GM12891 (cell line): ENCODE measurements around the gene RBM34. TPM values are rescaled to one million over a fixed set of nuclear protein-coding genes. Genes with fewer than 3 reads are reported as not detected.
A peak's percentile ranks its signal among the peaks of the same experiment; 100 is the strongest.
"Not testable (repeated sequence)": the region's sequence is repeated elsewhere in the genome, so short reads cannot be mapped to it uniquely, and the experiment has no call there.

ENCODE experiments used
- DNase-seq: peaks from one replicate; pipeline ENCODE4 v3.0.0; 2011; ENCODE audit warnings: low spot score; ENCODE audit not compliant: insufficient read length
- FAIRE-seq: peaks from 2 replicates; lab custom pipeline; 2011; peaks lifted over from hg19 to GRCh38; lab: Jason Lieb, UNC
- PAX5 ChIP-seq: IDR thresholded peaks from 2 replicates; pipeline ENCODE4 v1.6.1; 2011; ENCODE audit warnings: low read length, moderate library complexity, mild to moderate bottlenecking; ENCODE audit not compliant: insufficient read depth, severe bottlenecking
- POLR2A ChIP-seq: IDR thresholded peaks from 2 replicates; pipeline ENCODE4 v1.6.1; 2011; ENCODE audit warnings: low read depth, low read length, control low read depth
- POLR2AphosphoS5 ChIP-seq: IDR thresholded peaks from 2 replicates; pipeline ENCODE4 v1.6.1; 2011; ENCODE audit warnings: low read depth, low read length, control low read depth
- POU2F2 ChIP-seq: IDR thresholded peaks from 2 replicates; pipeline ENCODE4 v1.6.1; 2011; ENCODE audit warnings: low read depth, mild to moderate bottlenecking, control low read depth, low read length, moderate library complexity
- SPI1 ChIP-seq: IDR thresholded peaks from 2 replicates; pipeline ENCODE4 v1.6.1; 2011; ENCODE audit warnings: low read depth, low read length, control low read depth
- TAF1 ChIP-seq: IDR thresholded peaks from 2 replicates; pipeline ENCODE4 v1.6.1; 2011; ENCODE audit warnings: low read depth, low read length, control low read depth
- polyA plus RNA-seq: library from polyadenylated mRNA; unstranded; fragments of >200 nt; gene quantifications from one replicate; pipeline ENCODE4 v1.2.1, GENCODE V29; 2012; ENCODE audit warnings: low read depth, missing spikeins, inconsistent platforms; ENCODE audit not compliant: missing spikeins

RBM34 gene
- 116 TPM for polyA plus RNA-seq

DNA sequence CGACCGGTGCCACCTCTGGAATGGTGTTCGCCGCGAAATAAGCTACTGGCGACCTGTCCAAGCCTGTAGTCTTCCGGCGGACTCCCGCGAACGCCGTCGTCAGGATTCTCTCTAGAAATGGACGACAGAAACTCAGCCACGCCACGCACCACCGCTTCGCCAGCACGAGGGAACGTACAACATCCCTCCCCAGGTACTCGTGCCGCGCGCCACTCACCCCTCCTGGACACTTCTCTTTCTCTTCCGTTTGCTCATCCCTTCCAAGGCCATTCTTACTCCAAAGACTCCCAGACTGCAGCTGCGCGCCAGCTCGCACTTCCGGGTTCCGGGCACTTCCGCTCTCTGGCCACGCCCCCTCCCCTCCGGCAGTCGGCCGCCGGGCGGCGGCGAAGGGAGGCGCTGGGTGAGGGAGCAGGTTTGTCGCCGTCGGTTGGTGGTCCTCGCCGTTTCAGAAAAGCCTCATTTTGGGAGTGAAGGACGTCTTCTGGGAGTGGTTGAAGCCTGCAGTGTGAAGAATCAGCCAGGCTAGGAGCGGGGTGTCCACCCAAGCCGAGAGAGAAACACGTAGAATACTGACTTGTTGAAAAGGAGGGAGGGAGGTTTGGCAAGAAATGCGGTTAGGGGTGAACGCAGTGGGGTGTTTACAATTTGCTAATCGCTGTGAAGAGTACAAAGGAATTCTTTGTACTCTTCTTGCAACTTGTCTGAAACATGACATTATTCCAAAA is at the start of gene RBM34:
RBM34 (minus strand) TSS at position 294 of the 728 bp plus-strand sequence; CDS start at position 270, 24 bp downstream.
- DNase-seq: peak; percentile 81
- peak; percentile 87 for FAIRE-seq

DNA sequence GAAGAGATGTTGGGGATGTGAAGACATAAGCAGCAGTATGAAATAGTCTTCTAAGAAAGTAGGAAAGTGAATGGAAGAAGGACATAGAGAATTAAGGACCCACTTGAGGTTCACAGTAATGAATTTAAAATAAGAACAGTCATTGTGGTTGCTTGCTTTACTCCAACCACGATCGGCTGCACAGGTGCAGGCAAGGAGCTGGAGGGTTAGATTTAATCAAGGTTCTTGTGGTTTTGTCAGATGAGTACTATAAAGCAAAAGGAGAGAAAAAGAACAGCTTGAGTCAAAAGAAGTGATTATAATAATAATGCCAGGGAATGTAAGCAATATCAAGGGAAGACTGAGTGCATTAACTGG is 46.1 kb upstream of the RBM34 start:
- FAIRE-seq (no peak), DNase-seq (no peak)
- TF ChIP-seq POLR2AphosphoS5: no peak
- no peak for TF ChIP-seq PAX5

More for the DNA sequence above, at the start of gene RBM34:
- TF ChIP-seq TAF1 (peak; percentile 99), POU2F2 (peak; percentile 94), SPI1 (peak; percentile 92), POLR2AphosphoS5 (peak; percentile 96), PAX5 (no peak), POLR2A (peak; percentile 96)

GRCh38 chr1:235206533-235207208 is 45.6 kb upstream of the RBM34 start:
- peak; percentile 51 for FAIRE-seq

GRCh38 chr1:235205687-235206086 is 44.6 kb upstream of the RBM34 start:
- TF ChIP-seq POU2F2 (no peak), PAX5 (no peak), SPI1 (no peak), POLR2A (no peak), TAF1 (no peak), POLR2AphosphoS5 (no peak)
- no peak for FAIRE-seq

More at GRCh38 chr1:235206533-235207208, 45.6 kb upstream of the RBM34 start:
- no peak for TF ChIP-seq POU2F2
- TF ChIP-seq POLR2AphosphoS5: no peak
- no peak for TF ChIP-seq POLR2A
- TF ChIP-seq PAX5: no peak
- no peak for TF ChIP-seq TAF1
- TF ChIP-seq SPI1: no peak
- DNase-seq: no peak

DNA sequence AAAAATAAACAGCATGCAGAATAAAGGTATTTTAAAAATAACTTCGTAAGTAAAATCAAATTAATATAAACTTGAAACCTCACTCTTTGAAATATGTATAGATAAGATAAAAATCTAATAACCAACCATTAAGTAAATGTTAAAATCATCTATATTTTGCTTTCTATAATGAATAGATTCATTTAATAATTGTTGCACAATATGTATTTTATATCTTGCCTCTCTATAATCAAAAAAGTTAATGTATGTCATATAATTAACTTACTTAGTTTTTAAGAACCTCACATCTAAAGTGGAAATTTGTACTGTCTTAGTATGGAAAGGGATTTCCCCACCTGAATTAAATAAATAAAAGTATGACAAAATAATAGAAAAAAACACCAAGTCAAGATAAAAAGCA is 42.4 kb upstream of the RBM34 start:
- no peak for TF ChIP-seq PAX5
- FAIRE-seq (no peak), DNase-seq (no peak)

More at GRCh38 chr1:235205687-235206086, 44.6 kb upstream of the RBM34 start:
- DNase-seq: no peak

GRCh38 chr1:235202447-235202846 is 41.4 kb upstream of the RBM34 start:
- not testable (repeated sequence) for FAIRE-seq, DNase-seq

- FAIRE-seq: no peak
- DNase-seq: no peak
- TF ChIP-seq POLR2AphosphoS5: no peak
- TF ChIP-seq SPI1: no peak
- no peak for TF ChIP-seq TAF1
- no peak for TF ChIP-seq POU2F2
- no peak for TF ChIP-seq POLR2A
- no peak for TF ChIP-seq PAX5
These were observed 38.4 kb upstream of the RBM34 start for GRCh38 chr1:235199441-235199840.

DNA sequence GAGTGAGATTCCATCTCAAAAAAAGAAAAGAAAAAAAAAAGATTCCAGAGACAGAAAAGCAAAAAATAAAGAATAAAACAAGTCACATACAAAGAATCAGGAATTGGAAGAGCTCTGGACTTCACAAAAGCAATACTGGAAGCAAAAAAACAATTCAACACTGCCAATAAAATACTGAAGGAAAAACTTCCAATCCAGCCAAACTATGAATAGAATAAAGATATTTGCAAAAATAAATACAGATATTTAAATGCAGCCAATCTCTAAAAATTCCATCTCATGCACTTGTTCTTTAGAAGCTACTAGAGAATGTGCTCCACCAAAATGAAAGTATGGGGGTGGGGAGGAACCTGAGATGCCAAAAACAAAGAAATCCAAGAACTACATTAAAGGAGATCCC is 29.4 kb upstream of the RBM34 start:
- DNase-seq (no peak), FAIRE-seq (no peak)
- no peak for TF ChIP-seq PAX5
- TF ChIP-seq POLR2A: no peak
- TF ChIP-seq POLR2AphosphoS5: no peak
- TF ChIP-seq POU2F2: no peak
- TF ChIP-seq TAF1: no peak
- no peak for TF ChIP-seq SPI1

DNA sequence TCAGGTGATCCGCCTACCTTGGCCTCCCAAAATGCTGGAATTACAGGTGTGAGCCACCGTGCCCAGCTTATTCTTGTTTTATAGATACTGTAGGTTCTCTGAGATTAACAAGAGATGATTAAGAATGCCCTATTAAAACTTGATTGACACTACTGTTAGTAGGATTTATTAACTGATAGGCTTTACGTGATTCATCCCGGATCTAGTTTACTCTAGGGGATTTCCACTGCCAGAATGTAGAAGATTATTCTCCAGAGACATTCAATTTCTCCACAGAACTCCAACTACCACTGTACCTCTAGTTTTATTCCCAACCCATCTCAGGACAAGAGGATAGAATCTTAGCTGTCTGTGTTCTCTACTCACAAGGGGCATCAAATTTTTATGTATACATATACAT is 26.3 kb upstream of the RBM34 start:
- TF ChIP-seq TAF1 (no peak), PAX5 (no peak), POLR2A (no peak), POU2F2 (no peak), POLR2AphosphoS5 (no peak), SPI1 (no peak)
- no peak for DNase-seq
- no peak for FAIRE-seq

GRCh38 chr1:235181561-235182245 is 20.7 kb upstream of the RBM34 start:
- no peak for FAIRE-seq
- DNase-seq: no peak
- no peak for TF ChIP-seq POU2F2
- TF ChIP-seq PAX5: no peak
- TF ChIP-seq POLR2A: no peak
- no peak for TF ChIP-seq TAF1
- TF ChIP-seq SPI1: no peak
